NT2/D1 (cell line): ENCODE measurements around the gene BARX2.
A peak's percentile ranks its signal among the peaks of the same experiment; 100 is the strongest.

ENCODE experiments used
- DNase-seq: peaks from one replicate; pipeline ENCODE4 v3.0.0-alpha.2; 2011; ENCODE audit warnings: low read depth, low spot score
- H3K27me3 ChIP-seq: 2 replicates; pipeline ENCODE4 v1.6.0; 2011; ENCODE audit warnings: mild to moderate bottlenecking; ENCODE audit not compliant: insufficient read length, insufficient read depth
- H3K36me3 ChIP-seq: 2 replicates; pipeline ENCODE4 v1.6.1; 2011; ENCODE audit warnings: mild to moderate bottlenecking, low read length, mixed read lengths; ENCODE audit not compliant: insufficient read depth, insufficient read length
- H3K4me1 ChIP-seq: 2 replicates; pipeline ENCODE4 v1.5.1; 2011; ENCODE audit not compliant: insufficient read depth, insufficient read length
- H3K4me3 ChIP-seq: 2 replicates; pipeline ENCODE4 v1.5.1; 2011; ENCODE audit warnings: low read depth; ENCODE audit not compliant: insufficient read length
- H3K9ac ChIP-seq: 2 replicates; pipeline ENCODE4 v1.6.0; 2011; ENCODE audit warnings: low read depth; ENCODE audit not compliant: insufficient read length
- H3K9me3 ChIP-seq: 2 replicates; pipeline ENCODE4 v1.5.1; 2011; ENCODE audit warnings: mild to moderate bottlenecking, low read length; ENCODE audit not compliant: insufficient read depth
- SUZ12 ChIP-seq: IDR thresholded peaks from 2 replicates; pipeline ENCODE4 v1.6.1; 2011; ENCODE audit not compliant: insufficient read length, insufficient read depth; ENCODE audit errors: extremely low read depth
- YY1 ChIP-seq: IDR thresholded peaks from 2 replicates; pipeline ENCODE4 v1.6.1; 2011; ENCODE audit not compliant: insufficient read length, insufficient read depth
- ZNF274 ChIP-seq: IDR thresholded peaks from 2 replicates; pipeline ENCODE4 v1.6.1; 2011; ENCODE audit warnings: mild to moderate bottlenecking, low read depth, low read length

Gene BARX2

DNA sequence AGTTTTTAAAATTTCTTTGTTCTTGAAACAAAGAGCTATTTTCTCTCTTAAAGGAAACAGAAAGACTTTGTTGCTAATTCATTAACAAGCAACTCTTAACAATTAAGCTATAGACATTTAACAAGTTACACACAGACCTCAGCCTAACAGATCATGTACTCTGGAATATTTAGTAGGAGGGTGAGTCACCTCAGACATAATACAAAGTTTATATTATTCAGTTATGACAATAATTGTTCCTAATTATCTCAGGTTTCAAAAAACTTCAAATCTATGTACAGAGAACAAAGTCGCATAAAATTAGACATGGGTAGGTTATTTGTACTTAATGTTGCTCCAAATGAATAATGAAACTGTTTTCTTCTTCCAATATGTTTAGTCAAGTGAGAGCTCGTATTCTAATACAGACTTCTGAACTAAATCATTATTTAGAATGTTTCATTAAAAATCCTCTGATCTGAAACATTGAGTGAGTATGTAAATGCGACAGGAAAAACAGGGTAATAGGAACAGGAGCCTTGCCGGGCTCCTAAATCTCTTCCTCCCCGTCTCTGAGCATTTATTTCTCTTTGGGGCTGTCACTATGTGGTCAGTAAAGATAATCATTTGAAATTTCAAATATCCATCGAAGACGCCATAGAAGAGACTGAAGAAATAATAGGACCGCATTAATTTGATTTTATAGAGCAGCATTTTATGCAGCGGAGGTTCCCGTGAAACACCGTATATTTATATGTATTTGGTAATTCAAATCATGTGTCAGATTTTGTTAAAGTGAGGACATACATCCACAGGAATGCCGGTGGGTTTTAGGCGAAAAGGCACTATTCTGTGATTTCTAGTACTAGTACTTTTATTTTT, 8.7 kb upstream of the BARX2 start:
- Histone ChIP-seq H3K9me3 (peaks cover 7% of the 10 kb centered on the region; the same call in 1 of the 2 replicates), H3K27me3 (peaks cover 27% of the 10 kb centered on the region), H3K4me1 (no peaks in the 10 kb centered on the region), H3K9ac (no peak overlapping the region), H3K36me3 (no peaks in the 10 kb centered on the region), H3K4me3 (no peak overlapping the region)
- DNase-seq: no peak
- no peak for TF ChIP-seq YY1
- TF ChIP-seq SUZ12: no peak
- no peak for TF ChIP-seq ZNF274

DNA sequence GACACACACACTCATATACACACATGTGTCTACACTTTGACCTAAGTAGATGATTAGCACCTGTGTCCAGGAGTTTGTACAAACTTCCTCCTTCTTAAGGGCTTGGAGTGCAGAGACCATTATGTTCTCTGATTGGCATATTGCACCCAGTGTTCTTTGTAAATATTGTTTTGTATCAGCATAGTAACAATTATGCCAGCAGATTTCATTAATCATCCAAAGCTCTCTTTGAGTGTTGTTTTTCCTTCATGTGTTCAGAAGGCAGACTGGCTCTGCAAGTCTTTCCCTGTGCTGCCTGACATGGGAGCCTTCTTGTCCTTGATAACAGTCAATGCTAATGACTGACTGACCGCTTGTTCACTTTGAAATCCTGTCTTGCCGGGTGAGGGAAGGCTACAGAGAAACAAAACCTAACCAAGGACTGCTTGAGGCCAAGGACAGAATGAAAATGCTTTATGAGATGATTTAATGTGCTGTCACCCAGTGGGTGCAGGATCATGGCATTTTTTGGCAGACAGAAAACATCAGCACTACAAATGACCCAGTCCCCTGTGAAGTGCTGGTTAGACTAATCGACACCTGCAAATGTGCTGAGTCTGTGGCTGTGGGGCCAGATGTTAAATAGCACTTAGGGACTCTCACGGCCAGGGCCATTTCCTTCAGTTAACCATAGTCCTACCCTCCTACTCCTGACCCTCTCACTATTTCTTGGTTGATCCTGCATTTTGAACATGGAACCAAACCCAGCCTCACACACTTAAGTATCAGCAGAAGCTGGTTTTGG, 6.6 kb upstream of the BARX2 start:
- H3K9ac ChIP-seq: no peak overlapping the region
- H3K4me3 ChIP-seq: no peak overlapping the region
- no peak for TF ChIP-seq SUZ12
- no peak for TF ChIP-seq ZNF274
- no peak for TF ChIP-seq YY1
- H3K36me3 ChIP-seq: no peaks in the 10 kb centered on the region
- peaks cover 49% of the 10 kb centered on the region for H3K27me3 ChIP-seq
- no peaks in the 10 kb centered on the region for H3K9me3 ChIP-seq
- no peaks in the 10 kb centered on the region for H3K4me1 ChIP-seq
- DNase-seq: no peak

DNA sequence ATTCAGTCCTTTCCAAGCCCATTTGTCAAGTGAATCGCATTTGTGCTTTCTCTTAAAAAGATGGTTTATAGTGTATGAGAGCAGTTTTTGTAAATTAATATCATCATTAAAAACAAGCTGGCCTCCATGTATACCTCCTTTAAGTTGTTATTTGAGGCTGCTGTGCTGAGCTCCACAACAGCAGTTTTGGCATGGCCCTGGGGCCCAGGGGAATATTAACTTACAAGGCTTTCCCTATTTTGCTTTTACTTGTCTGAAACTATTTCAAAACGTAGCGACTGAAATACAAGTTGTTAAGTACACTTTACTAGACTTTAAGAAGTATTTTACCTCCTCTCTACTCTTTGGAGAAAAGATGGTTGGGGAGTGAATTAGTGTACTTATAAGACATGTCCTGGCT, 4.9 kb upstream of the BARX2 start:
- TF ChIP-seq SUZ12: no peak
- TF ChIP-seq ZNF274: no peak
- no peak for TF ChIP-seq YY1

DNA sequence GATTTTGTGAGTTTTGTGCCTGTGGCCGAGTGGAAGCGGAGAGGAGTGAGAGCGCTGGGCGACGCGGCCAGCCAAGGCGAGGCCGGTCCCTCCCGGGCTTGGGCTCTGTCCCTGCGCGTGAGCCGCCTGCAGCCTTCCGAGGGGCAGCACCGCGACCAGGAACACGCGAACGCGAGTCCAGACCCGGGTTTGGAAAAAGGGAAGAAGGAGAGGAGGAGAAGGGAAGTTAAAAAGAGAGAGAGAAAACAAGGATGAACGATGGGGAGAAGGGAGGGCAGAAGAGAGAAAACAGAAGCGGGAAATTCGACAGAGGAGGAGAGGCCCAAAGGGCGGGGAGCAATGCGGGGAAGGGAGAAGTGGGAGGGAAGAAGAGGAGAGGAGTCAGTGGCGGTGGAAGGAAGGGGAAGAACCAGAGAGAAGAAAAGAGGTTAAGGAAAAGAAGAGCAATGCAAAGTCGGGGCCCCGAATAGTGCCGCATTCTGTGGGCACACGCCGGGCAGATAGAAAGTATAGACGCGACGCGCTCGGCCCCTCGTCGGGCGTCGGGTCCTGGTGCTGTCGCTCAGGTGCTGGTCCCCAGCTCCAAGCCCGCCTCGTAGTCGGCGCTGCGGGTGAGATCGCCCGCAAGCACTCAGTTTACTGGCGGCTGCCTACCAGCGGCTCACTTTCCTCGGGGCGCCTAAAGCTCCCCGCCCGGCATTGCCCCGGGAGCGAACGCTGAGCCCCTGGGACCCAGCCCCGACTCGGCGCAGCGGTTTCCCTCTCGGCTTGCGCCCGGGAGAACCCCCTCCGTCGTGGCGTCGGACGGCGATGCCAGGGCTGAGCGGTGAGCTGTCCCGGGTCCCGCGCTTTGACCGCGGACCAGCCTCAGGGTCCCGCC, 2.8 kb upstream of the BARX2 start:
- no peak for DNase-seq
- Histone ChIP-seq H3K4me1 (no peaks in the 10 kb centered on the region), H3K4me3 (peak overlapping the region; percentile 37), H3K27me3 (peaks cover 81% of the 10 kb centered on the region), H3K9me3 (no peaks in the 10 kb centered on the region), H3K9ac (no peak overlapping the region), H3K36me3 (no peaks in the 10 kb centered on the region)
- TF ChIP-seq YY1 (no peak), SUZ12 (peak; percentile 39)

More for the DNA sequence above, 4.9 kb upstream of the BARX2 start:
- Histone ChIP-seq H3K9me3 (no peaks in the 10 kb centered on the region), H3K9ac (no peak overlapping the region), H3K4me3 (no peak overlapping the region), H3K4me1 (no peaks in the 10 kb centered on the region), H3K36me3 (no peaks in the 10 kb centered on the region), H3K27me3 (peaks cover 61% of the 10 kb centered on the region)
- DNase-seq: no peak

DNA sequence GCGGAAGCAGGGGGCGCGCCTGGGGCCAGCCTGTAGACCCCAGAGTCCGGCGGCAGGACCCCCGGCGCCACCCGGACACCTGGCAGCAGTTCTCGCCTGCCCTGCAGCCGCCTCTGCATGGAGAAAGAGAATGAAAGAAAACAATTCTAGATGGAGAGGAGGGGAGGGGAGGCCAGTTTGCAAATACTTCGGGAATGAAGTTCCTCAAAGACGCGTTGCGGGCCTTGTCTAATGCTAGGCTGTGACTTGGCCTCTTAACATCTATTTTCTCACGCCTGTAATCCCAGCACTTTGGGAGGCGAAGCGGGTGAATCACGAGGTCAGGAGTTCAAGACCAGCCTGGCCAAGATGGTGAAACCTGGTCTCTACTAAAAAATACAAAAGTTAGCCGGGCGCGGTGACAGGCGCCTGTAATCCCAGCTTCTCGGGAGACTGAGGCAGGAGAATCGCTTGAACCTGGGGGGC, 2.1 kb upstream of the BARX2 start:
- Histone ChIP-seq H3K9me3 (no peaks in the 10 kb centered on the region), H3K27me3 (peaks cover 86% of the 10 kb centered on the region), H3K9ac (peak overlapping the region; percentile 64), H3K4me1 (no peaks in the 10 kb centered on the region), H3K36me3 (no peaks in the 10 kb centered on the region), H3K4me3 (peak overlapping the region; percentile 56)
- no peak for DNase-seq
- no peak for TF ChIP-seq YY1

DNA sequence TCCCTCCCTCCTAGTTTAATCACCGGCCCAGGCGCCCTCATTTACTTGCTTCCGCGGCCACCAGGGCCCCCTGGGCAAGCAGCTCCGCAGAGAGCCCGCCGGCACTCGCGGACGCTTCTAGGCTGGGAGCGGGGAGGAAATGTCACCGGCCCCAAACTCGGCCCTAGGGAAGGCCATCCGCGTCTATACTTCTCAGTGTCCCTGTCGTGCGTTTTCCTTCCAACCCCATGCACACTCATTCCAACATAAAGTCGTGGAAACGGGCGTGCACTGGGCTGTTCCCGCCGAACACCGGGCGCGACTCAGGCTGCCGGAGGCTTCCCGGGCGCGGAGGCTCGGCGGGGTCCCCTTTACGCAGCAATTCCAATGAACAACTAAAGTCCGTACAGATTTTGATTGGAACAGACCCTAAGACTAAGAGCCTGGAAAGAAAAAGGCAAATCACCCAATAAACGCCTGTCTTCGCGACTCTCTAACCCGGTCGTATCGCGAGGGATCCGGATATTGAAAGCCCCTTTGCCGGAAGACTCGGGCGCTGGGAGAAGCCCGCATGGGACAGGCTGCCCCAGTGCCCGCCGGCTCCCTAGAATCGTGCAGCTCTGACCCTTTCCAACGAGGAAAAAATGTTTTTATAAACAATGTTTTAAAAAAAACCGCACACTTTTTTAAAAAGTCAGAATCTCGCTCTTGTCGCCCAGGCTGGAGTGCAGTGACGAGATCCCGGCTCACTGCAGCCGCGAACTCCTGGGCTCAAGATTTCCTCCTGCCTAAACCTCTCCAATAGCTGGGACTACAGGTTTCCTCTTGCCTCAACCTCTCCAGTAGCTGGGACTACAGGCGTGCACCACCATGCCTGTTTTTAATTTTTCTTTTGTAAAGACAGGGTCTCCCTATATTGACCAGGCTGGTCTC, 1.3 kb upstream of the BARX2 start:
- no peak for TF ChIP-seq YY1
- TF ChIP-seq SUZ12: no peak
- no peak for TF ChIP-seq ZNF274
- Histone ChIP-seq H3K9ac (peak overlapping the region; percentile 64), H3K4me3 (peak overlapping the region; percentile 56), H3K36me3 (no peaks in the 10 kb centered on the region), H3K27me3 (peaks cover 83% of the 10 kb centered on the region), H3K4me1 (no peaks in the 10 kb centered on the region), H3K9me3 (no peaks in the 10 kb centered on the region)
- DNase-seq: no peak
